HepG2 (cell line): Measurements from ENCODE around the gene NTMT1. TPM values are rescaled to one million over a fixed set of nuclear protein-coding genes. Genes with fewer than 3 reads are reported as not detected.
"Not testable (repeated sequence)": the region's sequence is repeated elsewhere in the genome, so short reads cannot be mapped to it uniquely, and the experiment has no call there.

Source experiments
- ATAC-seq: fragments of 200-7000 bp; cut with Tn5 transposase; 3 replicates; pipeline ENCODE4 v1.9.1; 2020; ENCODE audit warnings: mild to moderate bottlenecking, moderate library complexity
- BruUV-seq: library from RNA; stranded (reverse); fragments of 400-500 nt; replicated peaks from 2 replicates; lab custom pipeline; 2021; lab: Mats Ljungman, UMichigan
- CTCF ChIA-PET: fragments of 300-600 bp; formaldehyde crosslinking; extraction: SDS; loops from one replicate; lab custom pipeline; 2021; ENCODE audit warnings: low total read pairs, inconsistent platforms, low intra/inter-chr PET ratio; lab: Yijun Ruan, JAX
- POLR2A ChIA-PET: fragments of 350-600 bp; sonication (Branson Sonifier 250); formaldehyde crosslinking; loops from one replicate; lab custom pipeline; 2020; ENCODE audit warnings: antibody characterized with exemption, inconsistent platforms; lab: Yijun Ruan, JAX
- DNase-seq: peaks from one replicate; pipeline ENCODE4 v3.0.0-alpha.2; 2015; ENCODE audit warnings: low spot score
- FAIRE-seq: peaks from 3 replicates; lab custom pipeline; 2011; peaks lifted over from hg19 to GRCh38; lab: Jason Lieb, UNC
- H2AFZ ChIP-seq: one replicate; pipeline ENCODE4 v1.6.1; 2011; ENCODE audit warnings: low read length, inconsistent platforms
- H3K27ac ChIP-seq: fragments of 300-600 bp; 3 replicates; pipeline ENCODE4 v1.8.0; 2011; ENCODE audit warnings: mixed run types, mild to moderate bottlenecking, mixed read lengths, low read length, inconsistent platforms; ENCODE audit not compliant: insufficient read depth; ENCODE audit errors: extremely low read length
- H3K27me3 ChIP-seq, 2 experiments: fragments of 200-600 bp in 1 of 2; 2 replicates in 1 of 2; 3 replicates in 1 of 2; pipeline versions ENCODE4 v1.6.0 to v1.8.0; 2011; ENCODE audit warnings: low read length in 2 of 2, mild to moderate bottlenecking in 2 of 2, moderate library complexity in 2 of 2, inconsistent platforms in 1 of 2; ENCODE audit not compliant: insufficient read depth in 2 of 2, control insufficient read depth in 1 of 2
- H3K36me3 ChIP-seq, 2 experiments: fragments of 200-600 bp in 1 of 2; replicated peaks in 1 of 2; 2 replicates in 1 of 2; 3 replicates in 1 of 2; pipeline versions ENCODE4 v1.5.1 to v1.8.0; 2011; ENCODE audit warnings: low read length in 2 of 2, inconsistent platforms in 1 of 2; ENCODE audit not compliant: insufficient read depth in 2 of 2, control insufficient read depth in 1 of 2
- H3K4me1 ChIP-seq: 2 replicates; pipeline ENCODE4 v1.5.1; 2012; ENCODE audit warnings: low read length, inconsistent platforms; ENCODE audit not compliant: insufficient read depth
- H3K4me2 ChIP-seq: 2 replicates; pipeline ENCODE4 v1.6.0; 2011; ENCODE audit warnings: low read depth, low read length, inconsistent platforms
- H3K4me3 ChIP-seq, 3 experiments: fragments of 200-600 bp in 1 of 3; sonication (generic), shearing (Covaris generic) in 1 of 3; replicated peaks in 1 of 3; 2 replicates each; pipeline ENCODE4 v1.5.1; 2011 to 2016; ENCODE audit warnings: low read length in 3 of 3, inconsistent platforms in 2 of 3, low read depth in 2 of 3, mild to moderate bottlenecking in 2 of 3, control low read depth in 1 of 3, mixed read lengths in 1 of 3; ENCODE audit not compliant: insufficient read depth in 1 of 3
- H3K79me2 ChIP-seq: one replicate; pipeline ENCODE4 v1.6.1; 2011; ENCODE audit warnings: low read length, inconsistent platforms; ENCODE audit not compliant: insufficient read depth
- H3K9ac ChIP-seq: 2 replicates; pipeline ENCODE4 v1.6.0; 2011; ENCODE audit warnings: mild to moderate bottlenecking, low read depth, low read length, inconsistent platforms; ENCODE audit not compliant: insufficient read depth
- H3K9me3 ChIP-seq: 2 replicates; pipeline ENCODE4 v1.5.1; 2012; ENCODE audit warnings: mild to moderate bottlenecking, low read length
- H4K20me1 ChIP-seq: 2 replicates; pipeline ENCODE4 v1.6.0; 2011; ENCODE audit warnings: inconsistent platforms, mild to moderate bottlenecking, low read length, moderate library complexity; ENCODE audit not compliant: insufficient read depth
- AGO2 ChIP-seq: fragments of 200-400 bp; formaldehyde crosslinking; optimal IDR thresholded peaks from 2 replicates; pipeline ENCODE3; 2017; ENCODE audit warnings: mild to moderate bottlenecking, low read depth, low read length, moderate library complexity
- PAF1 ChIP-seq: IDR thresholded peaks from 2 replicates; pipeline ENCODE4 v1.6.1; 2016; ENCODE audit warnings: missing genetic modification reagents, missing compliant biosample characterization
- POLR2G ChIP-seq: fragments of 200-400 bp; formaldehyde crosslinking; IDR thresholded peaks from 2 replicates; pipeline ENCODE4 v1.6.1; 2018; ENCODE audit warnings: mild to moderate bottlenecking, low read depth, low read length, moderate library complexity
- RBFOX2 ChIP-seq: fragments of 200-400 bp; formaldehyde crosslinking; IDR thresholded peaks from 2 replicates; pipeline ENCODE4 v1.6.1; 2017; ENCODE audit warnings: low read depth, mild to moderate bottlenecking, low read length
- ZNF607 ChIP-seq: sonication (generic); formaldehyde crosslinking; IDR thresholded peaks from 2 replicates; pipeline ENCODE4 v1.5.1; 2020; ENCODE audit warnings: missing genetic modification reagents, mild to moderate bottlenecking, borderline replicate concordance
- ZNF614 ChIP-seq: IDR thresholded peaks from 2 replicates; pipeline ENCODE4 v1.6.1; 2018; ENCODE audit warnings: missing biosample characterization, missing genetic modification reagents, inconsistent platforms, borderline replicate concordance
- WGBS: methylation state at CpG from one replicate; pipeline ENCODE4 v1.1.6; 2017; ENCODE audit warnings: low lambda C conversion rate; 5-methylcytosine and 5-hydroxymethylcytosine counted together
- in situ Hi-C: cut with HindIII; loops from 2 replicates; pipeline ENCODE4 v1.10.0; 2017; ENCODE audit warnings: low pct_unique_long_range_greater_than_20kb; ENCODE audit not compliant: extremely low pct_ligation_motif_present
- intact Hi-C: fragments of 100-400 bp; cut with micrococcal nuclease; formaldehyde crosslinking; loops from one replicate; pipeline ENCODE4 v1.10.0; 2022; ENCODE audit not compliant: unreplicated experiment
- polyA plus RNA-seq, 8 experiments: library from polyadenylated mRNA; depleted of rRNA in 3 of 8; stranded (reverse) in 7 of 8; unstranded in 1 of 8; fragments of >200 nt; fragmentation: Illumina TruSeq in 4 of 8; extraction: Trizol in 4 of 8; gene quantifications; 2 replicates each; pipeline versions ENCODE4 v1.2.1 to v1.2.3, GENCODE V29; 2011 to 2016; ENCODE audit warnings: low read depth in 4 of 8, missing spikeins in 1 of 8, mixed read lengths in 1 of 8; ENCODE audit not compliant: insufficient read depth in 1 of 8
- total RNA-seq, 5 experiments: library from RNA; depleted of rRNA; stranded (reverse); fragments of >200 nt; fragmentation: Illumina TruSeq; extraction: Trizol; gene quantifications; 2 replicates each; pipeline ENCODE4 v1.2.3, GENCODE V29; 2016; ENCODE audit warnings: low read depth in 1 of 5
- TF ChIP-seq, protein P1 (sequence below): sonication (generic); formaldehyde crosslinking; IDR thresholded peaks from 2 replicates; pipeline ENCODE4 v1.9.0; 2022; ENCODE audit warnings: missing genetic modification reagents, mild to moderate bottlenecking, borderline replicate concordance

Gene NTMT1
- total and polyA plus RNA-seq, 2 of the 13 experiments (the other 11 are each of a cell fraction or from before 2014, with no cell fraction given), result 49.1 to 53.8 TPM

DNA sequence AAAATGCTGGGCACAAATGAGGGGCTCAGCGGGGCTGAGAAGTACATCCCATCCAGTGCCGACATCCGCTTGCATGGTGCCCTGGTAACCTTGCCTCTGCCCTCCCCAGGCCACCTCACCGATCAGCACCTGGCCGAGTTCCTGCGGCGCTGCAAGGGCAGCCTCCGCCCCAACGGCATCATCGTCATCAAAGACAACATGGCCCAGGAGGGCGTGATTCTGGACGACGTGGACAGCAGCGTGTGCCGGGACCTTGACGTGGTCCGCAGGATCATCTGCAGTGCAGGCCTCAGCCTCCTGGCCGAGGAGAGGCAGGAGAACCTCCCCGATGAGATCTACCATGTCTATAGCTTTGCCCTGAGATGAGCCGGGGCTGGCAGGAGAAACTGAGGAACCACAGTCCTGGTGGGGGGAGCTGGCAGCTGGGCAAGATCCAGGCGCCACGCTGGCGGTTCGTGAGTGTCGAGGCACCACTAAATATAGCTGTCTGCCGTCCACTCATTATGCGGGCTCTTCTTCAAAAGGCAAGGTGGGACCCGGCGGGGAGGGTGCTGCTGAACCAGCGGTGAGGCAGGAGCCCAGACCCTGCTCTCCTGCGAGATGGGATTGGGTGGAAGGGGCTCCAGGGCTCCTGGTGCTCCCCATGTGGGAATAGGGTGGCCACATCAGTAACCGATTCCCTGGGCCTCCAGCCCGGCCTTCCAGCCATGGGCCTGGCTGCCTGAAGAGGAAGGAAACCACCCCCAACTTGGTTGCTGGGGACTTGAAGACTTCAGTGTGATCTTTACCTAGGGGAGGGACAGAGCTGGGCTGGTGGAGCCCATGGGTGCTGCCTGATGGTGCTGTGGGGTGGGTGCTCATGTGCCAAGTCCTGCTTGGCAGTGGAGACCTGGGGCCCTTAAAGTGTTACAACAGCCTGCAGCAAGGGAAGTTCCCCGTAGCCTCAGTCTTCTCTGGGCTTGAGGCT lies 9.4 kb downstream of the NTMT1 start:
- FAIRE-seq, result no peak
- WGBS, result 96% methylated on average over 21 of the region's 34 CpGs
- Histone ChIP-seq H3K9me3 (no peaks in the 10 kb centered on the region), H3K79me2 (peaks cover 38% of the 10 kb centered on the region), H3K27me3 (no peaks in the 10 kb centered on the region), H3K36me3 (peaks cover 49 to 84% of the 10 kb centered on the region in 2 experiments; a peak in 4 of 5 replicates), H3K27ac (no peak overlapping the region), H4K20me1 (peaks cover 22% of the 10 kb centered on the region), H3K9ac (no peak overlapping the region), H3K4me3 (no peak overlapping the region), H3K4me2 (no peak overlapping the region), H2AFZ (no peak overlapping the region), H3K4me1 (peaks cover 13% of the 10 kb centered on the region)
- no peak for ATAC-seq
- ChIA-PET CTCF (no interaction called here), POLR2A (interaction anchor here (0.9 kb wide), 1 partner anchor 10 kb away, joined by 3 read pairs; the partner anchor contains the start of gene NTMT1)
- in situ Hi-C loops (no loop called here), intact Hi-C loops (no loop called here)
- TF ChIP-seq AGO2 (peak; percentile 78), PAF1 (CRISPR knock-in tag) (0 out of 2 replicates have a peak, but pooled peaks have one; percentile 52), ZNF607 (CRISPR knock-in tag) (no peak), POLR2G (peak; percentile 12; the same call in 1 of the 2 replicates), RBFOX2 (peak; percentile 67), ZNF614 (no peak)
- TF ChIP-seq, protein P1, sequence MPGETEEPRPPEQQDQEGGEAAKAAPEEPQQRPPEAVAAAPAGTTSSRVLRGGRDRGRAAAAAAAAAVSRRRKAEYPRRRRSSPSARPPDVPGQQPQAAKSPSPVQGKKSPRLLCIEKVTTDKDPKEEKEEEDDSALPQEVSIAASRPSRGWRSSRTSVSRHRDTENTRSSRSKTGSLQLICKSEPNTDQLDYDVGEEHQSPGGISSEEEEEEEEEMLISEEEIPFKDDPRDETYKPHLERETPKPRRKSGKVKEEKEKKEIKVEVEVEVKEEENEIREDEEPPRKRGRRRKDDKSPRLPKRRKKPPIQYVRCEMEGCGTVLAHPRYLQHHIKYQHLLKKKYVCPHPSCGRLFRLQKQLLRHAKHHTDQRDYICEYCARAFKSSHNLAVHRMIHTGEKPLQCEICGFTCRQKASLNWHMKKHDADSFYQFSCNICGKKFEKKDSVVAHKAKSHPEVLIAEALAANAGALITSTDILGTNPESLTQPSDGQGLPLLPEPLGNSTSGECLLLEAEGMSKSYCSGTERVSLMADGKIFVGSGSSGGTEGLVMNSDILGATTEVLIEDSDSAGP (CRISPR knock-in tag), result peak; percentile 15; the same call in 1 of the 2 replicates
- no peak for DNase-seq
- no TSS peak for BruUV-seq

DNA sequence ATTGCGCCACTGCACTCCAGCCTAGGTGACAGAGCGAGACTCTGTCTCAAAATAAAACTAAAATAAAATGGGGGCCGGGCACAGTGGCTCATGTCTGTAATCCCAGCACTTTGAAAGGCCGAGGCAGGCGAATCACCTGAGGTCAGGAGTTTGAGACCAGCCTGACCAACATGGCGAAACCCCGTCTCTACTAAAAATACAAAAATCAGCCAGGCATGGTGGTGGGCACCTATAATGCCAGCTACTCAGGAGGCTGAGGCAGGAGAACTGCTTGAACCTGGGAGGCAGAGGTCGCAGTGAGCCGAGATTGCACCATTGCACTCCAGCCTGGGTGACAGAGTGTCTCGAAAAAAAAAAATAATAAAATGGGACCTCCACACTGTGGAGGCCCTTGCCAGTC lies 10.4 kb downstream of the NTMT1 start:
- DNase-seq, H3K27ac ChIP-seq, intact Hi-C loops, in situ Hi-C loops, H3K4me2 ChIP-seq, CTCF ChIA-PET, H3K9me3 ChIP-seq, H2AFZ ChIP-seq, H3K9ac ChIP-seq, H3K4me3 ChIP-seq, H3K27me3 ChIP-seq, ATAC-seq, FAIRE-seq: not testable (repeated sequence)
- 97% methylated on average over 10 of the region's 10 CpGs for WGBS
- peaks cover 38% of the 10 kb centered on the region for H3K79me2 ChIP-seq
- BruUV-seq, result TSS peak; percentile 12
- H4K20me1 ChIP-seq, result peaks cover 19% of the 10 kb centered on the region
- POLR2A ChIA-PET, result interaction anchor here (0.9 to 1.6 kb wide), 2 partner anchors 8 to 12 kb away, joined by 3 to 5 read pairs; no protein-coding TSS in a partner anchor
- peaks cover 15% of the 10 kb centered on the region for H3K4me1 ChIP-seq
- H3K36me3 ChIP-seq, result peaks cover 46 to 74% of the 10 kb centered on the region in 2 experiments; a peak in 4 of 5 replicates
